ENCODE measurements around the gene RASAL2.
"Not testable (repeated sequence)": the region's sequence is repeated elsewhere in the genome, so short reads cannot be mapped to it uniquely, and the experiment has no call there.

GRCh38 chr1:178503316-178503715, 409.4 kb downstream of the RASAL2 start:
- TF ChIP-seq CTCF, POLR2A (IDR thresholded peaks at IDR 0.05): not testable (repeated sequence)
